DMS114 treated with DMSO at 0.1 percent for 48 hours (cell line): ENCODE measurements around the gene FOXB1.

Source experiments
- DNase-seq: peaks from one replicate; lab custom pipeline; 2025; ENCODE audit not compliant: unreplicated experiment; lab: John Stamatoyannopoulos, UW

FOXB1 gene

GRCh38 chr15:60017538-60018520 lies 13.7 kb downstream of the FOXB1 start:
- no peak for DNase-seq

- no peak for DNase-seq
These were observed 16.6 kb downstream of the FOXB1 start for GRCh38 chr15:60020736-60021135.

- no peak for DNase-seq
These were observed 17.7 kb downstream of the FOXB1 start for GRCh38 chr15:60021589-60022378.

- DNase-seq: no peak
These were observed 18.2 kb downstream of the FOXB1 start for GRCh38 chr15:60022379-60022741.

GRCh38 chr15:60026555-60026954 lies 22.4 kb downstream of the FOXB1 start:
- no peak for DNase-seq

- no peak for DNase-seq
These were observed 31.2 kb downstream of the FOXB1 start for GRCh38 chr15:60035344-60035743.

- DNase-seq: no peak
These were observed 35.2 kb downstream of the FOXB1 start for GRCh38 chr15:60039316-60039715.

- DNase-seq: no peak
These were observed 39.8 kb downstream of the FOXB1 start for GRCh38 chr15:60043744-60044435.

GRCh38 chr15:60044636-60045270 lies 40.6 kb downstream of the FOXB1 start:
- no peak for DNase-seq

- DNase-seq: no peak
These were observed 43.6 kb downstream of the FOXB1 start for GRCh38 chr15:60047701-60048100.

- DNase-seq: no peak
These were observed 45.8 kb downstream of the FOXB1 start for GRCh38 chr15:60049948-60050347.

GRCh38 chr15:60052796-60053195 lies 48.7 kb downstream of the FOXB1 start:
- no peak for DNase-seq

GRCh38 chr15:60054472-60054871 lies 50.4 kb downstream of the FOXB1 start:
- DNase-seq: no peak
